Endothelial cell of umbilical vein (primary cell): ENCODE data around the gene PHEX.

Experiments used
- CTCF ChIP-seq, 2 donors: IDR thresholded peaks; 1 replicate in 1 of 2; 2 replicates in 1 of 2; pipeline ENCODE4 v1.5.1; 2011; ENCODE audit warnings: low read length in 2 of 2, mild to moderate bottlenecking in 2 of 2, moderate library complexity in 2 of 2, control low read depth in 1 of 2, inconsistent platforms in 1 of 2, low read depth in 1 of 2; ENCODE audit not compliant: insufficient read depth in 1 of 2; ENCODE audit errors: extremely low read depth in 1 of 2
- EZH2 ChIP-seq: IDR thresholded peaks from 2 replicates; pipeline ENCODE4 v1.6.1; 2012; ENCODE audit warnings: borderline replicate concordance, low read depth, mild to moderate bottlenecking, moderate library complexity, low read length, inconsistent platforms; ENCODE audit not compliant: severe bottlenecking
- FOS ChIP-seq: IDR thresholded peaks from 2 replicates; pipeline ENCODE4 v1.6.1; 2011; ENCODE audit warnings: mild to moderate bottlenecking, low read length, moderate library complexity, borderline replicate concordance; ENCODE audit not compliant: insufficient read depth
- GATA2 ChIP-seq: IDR thresholded peaks from 2 replicates; pipeline ENCODE4 v1.7.0; 2011; ENCODE audit warnings: low read depth, mild to moderate bottlenecking, moderate library complexity, mixed read lengths, low read length; ENCODE audit not compliant: insufficient read length, insufficient read depth
- JUN ChIP-seq: IDR thresholded peaks from 2 replicates; pipeline ENCODE4 v1.6.1; 2011; ENCODE audit warnings: borderline replicate concordance, low read depth; ENCODE audit not compliant: insufficient read length, insufficient read depth
- POLR2A ChIP-seq: IDR thresholded peaks from 2 replicates; pipeline ENCODE4 v1.6.1; 2012; ENCODE audit warnings: low read depth, mild to moderate bottlenecking, control low read depth, low read length
- POLR2AphosphoS5 ChIP-seq: IDR thresholded peaks from 2 replicates; pipeline ENCODE4 v1.6.1; 2012; ENCODE audit warnings: low read depth, mild to moderate bottlenecking, control low read depth, low read length, moderate library complexity; ENCODE audit not compliant: insufficient read depth
- TF ChIP-seq, protein P1 (sequence below): IDR thresholded peaks from 2 replicates; pipeline ENCODE4 v1.6.1; 2011; ENCODE audit not compliant: insufficient read depth, insufficient read length

DNA sequence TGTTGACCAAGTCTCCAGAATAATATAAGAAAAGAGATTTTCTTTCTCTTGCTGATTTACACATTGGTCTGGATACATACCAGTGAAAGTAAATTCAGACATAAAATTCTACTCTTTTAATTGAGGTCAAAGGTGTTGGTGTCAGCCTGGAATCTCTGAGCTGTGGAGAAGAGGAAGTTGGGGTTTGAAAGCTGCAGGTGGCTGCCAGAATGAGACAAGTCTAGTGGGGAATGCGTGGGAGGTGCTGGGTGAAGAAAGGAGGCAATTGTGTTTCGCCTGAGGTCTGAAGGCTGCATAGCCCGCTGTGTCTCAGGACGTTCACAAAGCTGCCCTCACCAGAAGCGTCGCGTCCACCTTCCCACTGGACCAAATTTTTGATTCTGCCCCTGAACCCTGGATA lies 31.2 kb downstream of the PHEX start:
- TF ChIP-seq EZH2 (no peak), POLR2A (no peak), CTCF (IDR thresholded peaks at IDR 0.05; ENCODE audit: extremely low read depth in 1 of 2, insufficient read depth in 1 of 2, low read depth in 1 of 2, low read length in 2 of 2) (no peak), JUN (no peak), FOS (no peak), GATA2 (no peak), POLR2AphosphoS5 (no peak)
- TF ChIP-seq, protein P1, sequence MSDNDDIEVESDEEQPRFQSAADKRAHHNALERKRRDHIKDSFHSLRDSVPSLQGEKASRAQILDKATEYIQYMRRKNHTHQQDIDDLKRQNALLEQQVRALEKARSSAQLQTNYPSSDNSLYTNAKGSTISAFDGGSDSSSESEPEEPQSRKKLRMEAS, result no peak
